Smooth muscle cell (in vitro differentiated cells): Measurements from ENCODE around the gene TRIM27. TPM values are rescaled to one million over a fixed set of nuclear protein-coding genes. Genes with fewer than 3 reads are reported as not detected.

Experiments
- DNase-seq: peaks from one replicate; lab custom pipeline; 2025; ENCODE audit not compliant: unreplicated experiment; lab: John Stamatoyannopoulos, UW
- H2AFZ ChIP-seq: fragments of 200-600 bp; sonication (generic); 2 replicates; pipeline ENCODE4 v1.6.0; 2016; ENCODE audit warnings: antibody characterized with exemption, low read depth, mild to moderate bottlenecking
- H3F3A ChIP-seq: fragments of 200-600 bp; sonication (generic); 2 replicates; pipeline ENCODE4 v1.6.0; 2017; ENCODE audit warnings: antibody characterized with exemption, low read depth
- H3K27ac ChIP-seq: fragments of 200-600 bp; sonication (generic); 2 replicates; pipeline ENCODE4 v1.5.1; 2016; ENCODE audit warnings: low read depth, mild to moderate bottlenecking
- H3K27me3 ChIP-seq: fragments of 200-600 bp; sonication (generic); 2 replicates; pipeline ENCODE4 v1.6.1; 2016; ENCODE audit warnings: low read depth, mild to moderate bottlenecking
- H3K36me3 ChIP-seq: fragments of 200-600 bp; sonication (generic); 2 replicates; pipeline ENCODE4 v1.5.1; 2016; ENCODE audit warnings: low read depth
- H3K4me1 ChIP-seq: fragments of 200-600 bp; sonication (generic); 2 replicates; pipeline ENCODE4 v1.5.1; 2016; ENCODE audit warnings: low read depth
- H3K4me2 ChIP-seq: fragments of 200-600 bp; sonication (generic); 2 replicates; pipeline ENCODE4 v1.6.0; 2016; ENCODE audit warnings: mild to moderate bottlenecking
- H3K4me3 ChIP-seq: fragments of 200-600 bp; sonication (generic); 2 replicates; pipeline ENCODE4 v1.5.1; 2016; ENCODE audit warnings: mild to moderate bottlenecking
- H3K79me2 ChIP-seq: fragments of 200-600 bp; sonication (generic); 2 replicates; pipeline ENCODE4 v1.6.0; 2016; ENCODE audit warnings: low read depth, mild to moderate bottlenecking
- H3K9ac ChIP-seq: fragments of 200-600 bp; sonication (generic); 2 replicates; pipeline ENCODE4 v1.6.0; 2016; ENCODE audit warnings: low read depth
- H3K9me3 ChIP-seq: fragments of 200-600 bp; sonication (generic); replicated peaks from 2 replicates; pipeline ENCODE4 v1.5.1; 2016; ENCODE audit warnings: low read depth
- H4K20me1 ChIP-seq: fragments of 200-600 bp; sonication (generic); 2 replicates; pipeline ENCODE4 v1.6.0; 2016; ENCODE audit warnings: low read depth
- WGBS: methylation state at CpG from one replicate; pipeline ENCODE4 v1.1.7; 2016; ENCODE audit warnings: low lambda C conversion rate; 5-methylcytosine and 5-hydroxymethylcytosine counted together
- polyA plus RNA-seq: library from polyadenylated mRNA; unstranded; fragments of >200 nt; fragmentation: Nextera tagmentation; extraction: Ambion mirVana; gene quantifications from 2 replicates; pipeline ENCODE4 v1.2.1, GENCODE V29; 2016
- total RNA-seq: library from RNA; depleted of rRNA; stranded (reverse); fragments of >200 nt; gene quantifications from 2 replicates; pipeline ENCODE4 v1.2.3, GENCODE V29; 2014
- TF ChIP-seq, protein P1 (sequence below): fragments of 200-600 bp; sonication (generic); IDR thresholded peaks from 2 replicates; pipeline ENCODE4 v1.5.1; 2017; ENCODE audit warnings: borderline replicate concordance, mild to moderate bottlenecking, antibody characterized with exemption; ENCODE audit not compliant: insufficient read depth, poor library complexity, severe bottlenecking

TRIM27 gene
- total and polyA plus RNA-seq, 2 experiments from 2014 or later = 62.0 to 63.8 TPM

DNA sequence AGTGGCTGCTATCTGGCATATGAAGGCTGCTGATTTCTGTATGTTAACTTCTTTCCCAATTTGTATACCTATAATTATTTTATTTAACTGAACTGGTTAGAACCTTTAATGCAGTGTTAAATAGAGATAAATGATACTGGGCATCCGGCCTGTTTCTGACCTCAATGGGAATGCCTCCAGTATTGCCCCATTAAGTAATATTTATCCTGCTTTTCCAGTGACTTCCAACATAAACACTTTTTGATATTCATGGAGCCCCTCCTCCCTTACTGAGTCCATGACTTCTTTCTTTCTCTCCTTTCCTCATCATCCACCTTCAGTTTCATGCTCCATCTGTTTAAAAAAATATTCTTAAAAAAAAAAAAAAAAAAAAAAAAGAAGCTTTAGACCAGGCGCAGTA lies 8.8 kb downstream of the TRIM27 start:
- TF ChIP-seq, protein P1, sequence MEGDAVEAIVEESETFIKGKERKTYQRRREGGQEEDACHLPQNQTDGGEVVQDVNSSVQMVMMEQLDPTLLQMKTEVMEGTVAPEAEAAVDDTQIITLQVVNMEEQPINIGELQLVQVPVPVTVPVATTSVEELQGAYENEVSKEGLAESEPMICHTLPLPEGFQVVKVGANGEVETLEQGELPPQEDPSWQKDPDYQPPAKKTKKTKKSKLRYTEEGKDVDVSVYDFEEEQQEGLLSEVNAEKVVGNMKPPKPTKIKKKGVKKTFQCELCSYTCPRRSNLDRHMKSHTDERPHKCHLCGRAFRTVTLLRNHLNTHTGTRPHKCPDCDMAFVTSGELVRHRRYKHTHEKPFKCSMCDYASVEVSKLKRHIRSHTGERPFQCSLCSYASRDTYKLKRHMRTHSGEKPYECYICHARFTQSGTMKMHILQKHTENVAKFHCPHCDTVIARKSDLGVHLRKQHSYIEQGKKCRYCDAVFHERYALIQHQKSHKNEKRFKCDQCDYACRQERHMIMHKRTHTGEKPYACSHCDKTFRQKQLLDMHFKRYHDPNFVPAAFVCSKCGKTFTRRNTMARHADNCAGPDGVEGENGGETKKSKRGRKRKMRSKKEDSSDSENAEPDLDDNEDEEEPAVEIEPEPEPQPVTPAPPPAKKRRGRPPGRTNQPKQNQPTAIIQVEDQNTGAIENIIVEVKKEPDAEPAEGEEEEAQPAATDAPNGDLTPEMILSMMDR = no peak
- 94% methylated on average over 2 of the region's 2 CpGs for WGBS
- peaks cover 29% of the 10 kb centered on the region for H3K36me3 ChIP-seq

DNA sequence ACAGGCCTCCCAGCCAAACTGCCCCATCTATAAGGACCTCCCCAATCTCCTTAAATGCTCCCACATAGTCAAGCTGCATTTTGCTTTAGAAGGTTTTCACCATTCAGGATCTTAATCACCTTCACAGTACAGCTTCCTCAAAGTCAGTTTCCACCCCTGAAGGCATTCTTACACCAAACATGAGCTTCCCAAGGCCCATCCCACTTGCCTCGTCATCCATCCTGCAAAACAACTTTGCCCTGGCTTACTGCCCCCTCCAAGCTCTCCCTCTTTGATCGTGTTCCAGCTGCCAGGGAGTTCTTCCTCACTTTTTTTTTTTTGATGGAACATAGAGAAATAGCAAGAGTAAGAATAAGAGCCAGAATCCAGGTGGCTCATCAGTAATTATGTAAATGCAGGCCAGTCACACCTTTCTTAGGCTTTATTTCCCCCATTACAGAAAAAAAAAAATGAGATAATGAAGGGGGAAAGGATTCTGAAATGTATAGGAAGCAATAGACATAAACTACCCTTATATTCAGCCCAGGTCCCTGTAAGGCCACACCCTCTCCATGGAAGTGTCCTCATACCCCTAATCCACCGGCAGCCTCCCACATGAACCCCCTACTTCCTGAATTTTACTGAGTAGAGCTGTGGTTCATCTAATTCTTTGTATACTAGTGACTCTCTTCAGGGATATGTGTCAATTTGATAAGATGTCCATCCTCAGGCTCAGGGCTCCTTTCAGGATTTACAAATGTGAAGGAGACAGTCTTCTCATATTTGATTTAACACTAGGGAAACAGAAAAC lies 12.7 kb downstream of the TRIM27 start:
- no peak overlapping the region for H3K4me3 ChIP-seq
- H3K9ac ChIP-seq = no peak overlapping the region
- H3F3A ChIP-seq = peaks cover 6% of the 10 kb centered on the region
- H2AFZ ChIP-seq = no peak overlapping the region
- H3K79me2 ChIP-seq = peaks cover 11% of the 10 kb centered on the region
- peaks cover 6% of the 10 kb centered on the region for H3K36me3 ChIP-seq
- H3K27me3 ChIP-seq = no peaks in the 10 kb centered on the region
- H3K27ac ChIP-seq = no peak overlapping the region
- no peaks in the 10 kb centered on the region for H3K9me3 ChIP-seq
- WGBS = 90% methylated on average over 3 of the region's 3 CpGs
- H3K4me2 ChIP-seq = no peak overlapping the region
- DNase-seq = no peak
- no peaks in the 10 kb centered on the region for H3K4me1 ChIP-seq
- TF ChIP-seq, protein P1 = no peak
- peaks cover 27% of the 10 kb centered on the region for H4K20me1 ChIP-seq

More for the DNA sequence above, 8.8 kb downstream of the TRIM27 start:
- H3K27ac ChIP-seq = no peak overlapping the region
- H3K4me1 ChIP-seq = no peaks in the 10 kb centered on the region
- H3F3A ChIP-seq = no peaks in the 10 kb centered on the region
- H3K9me3 ChIP-seq = no peaks in the 10 kb centered on the region
- no peak overlapping the region for H3K4me3 ChIP-seq
- H2AFZ ChIP-seq = no peak overlapping the region
- H3K9ac ChIP-seq = no peak overlapping the region
- H3K27me3 ChIP-seq = no peaks in the 10 kb centered on the region
- DNase-seq = no peak
- H4K20me1 ChIP-seq = peaks cover 62% of the 10 kb centered on the region
- peaks cover 44% of the 10 kb centered on the region for H3K79me2 ChIP-seq
- H3K4me2 ChIP-seq = no peak overlapping the region

DNA sequence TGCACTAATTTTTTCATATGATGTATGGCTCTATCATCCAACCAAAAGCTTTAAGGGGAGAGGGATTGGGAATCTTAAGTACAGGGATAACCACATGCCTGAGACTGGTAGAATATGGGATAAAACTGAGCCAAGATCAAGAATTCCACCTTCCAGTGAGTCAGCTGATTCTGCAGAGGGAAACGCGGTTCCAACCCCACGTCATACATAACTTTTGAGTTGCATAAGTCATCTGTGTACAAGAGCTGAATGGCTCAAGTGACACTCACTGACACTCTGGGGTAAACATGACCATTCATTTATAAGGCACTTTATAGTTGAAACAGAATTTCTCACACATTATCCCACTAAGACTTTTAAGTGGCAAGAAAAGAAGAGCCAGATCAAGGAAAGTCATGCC lies 16.4 kb downstream of the TRIM27 start:
- no peaks in the 10 kb centered on the region for H3K4me1 ChIP-seq
- H3K9me3 ChIP-seq = no peaks in the 10 kb centered on the region
- H3K27ac ChIP-seq = peak overlapping the region; percentile 68
- H3K79me2 ChIP-seq = peaks cover under 1% of the 10 kb centered on the region
- peaks cover 6% of the 10 kb centered on the region for H4K20me1 ChIP-seq
- no peak overlapping the region for H3K4me2 ChIP-seq
- no peak for DNase-seq
- no peak overlapping the region for H3K4me3 ChIP-seq
- no peak overlapping the region for H3K9ac ChIP-seq
- 79% methylated on average over 3 of the region's 3 CpGs for WGBS
- TF ChIP-seq, protein P1 = no peak
- peaks cover 18% of the 10 kb centered on the region for H3F3A ChIP-seq
- H3K27me3 ChIP-seq = no peaks in the 10 kb centered on the region
- H3K36me3 ChIP-seq = peaks cover 16% of the 10 kb centered on the region
- H2AFZ ChIP-seq = no peak overlapping the region

DNA sequence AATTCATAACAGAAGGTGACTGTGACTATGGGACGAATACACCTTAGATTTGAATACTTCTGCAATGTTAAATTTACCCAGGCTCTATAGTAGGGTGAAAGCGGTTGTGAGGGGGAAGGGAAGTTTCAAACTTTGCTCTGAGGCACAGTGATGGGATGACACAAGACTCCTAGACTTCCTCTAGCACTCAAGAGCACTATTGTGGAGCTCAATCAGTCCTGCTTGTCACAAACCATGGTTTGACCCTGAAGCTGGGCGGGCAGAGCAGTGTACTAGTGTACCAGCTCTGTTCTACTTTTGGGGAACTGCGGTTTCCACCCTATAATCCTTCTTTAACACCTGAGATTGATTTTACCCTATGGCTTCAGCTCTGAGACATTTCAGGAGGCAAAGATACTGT lies 17.1 kb downstream of the TRIM27 start:
- Histone ChIP-seq H3K27ac (peak overlapping the region; percentile 68), H3K4me2 (no peak overlapping the region), H3K4me1 (no peaks in the 10 kb centered on the region), H3K79me2 (no peaks in the 10 kb centered on the region), H3F3A (peaks cover 24% of the 10 kb centered on the region), H3K9me3 (no peaks in the 10 kb centered on the region), H3K27me3 (no peaks in the 10 kb centered on the region), H3K36me3 (peaks cover 16% of the 10 kb centered on the region), H3K4me3 (no peak overlapping the region), H3K9ac (no peak overlapping the region), H4K20me1 (peaks cover 3% of the 10 kb centered on the region), H2AFZ (no peak overlapping the region)
- WGBS = 99% methylated on average over 4 of the region's 4 CpGs
- TF ChIP-seq, protein P1 = no peak
- no peak for DNase-seq
